Fibroblast of skin of back (primary cell): Measurements from ENCODE around the gene ARFGAP2.

Source experiments
- DNase-seq: peaks from one replicate; pipeline ENCODE4 v3.0.0-alpha.2; 2013

Gene ARFGAP2

DNA sequence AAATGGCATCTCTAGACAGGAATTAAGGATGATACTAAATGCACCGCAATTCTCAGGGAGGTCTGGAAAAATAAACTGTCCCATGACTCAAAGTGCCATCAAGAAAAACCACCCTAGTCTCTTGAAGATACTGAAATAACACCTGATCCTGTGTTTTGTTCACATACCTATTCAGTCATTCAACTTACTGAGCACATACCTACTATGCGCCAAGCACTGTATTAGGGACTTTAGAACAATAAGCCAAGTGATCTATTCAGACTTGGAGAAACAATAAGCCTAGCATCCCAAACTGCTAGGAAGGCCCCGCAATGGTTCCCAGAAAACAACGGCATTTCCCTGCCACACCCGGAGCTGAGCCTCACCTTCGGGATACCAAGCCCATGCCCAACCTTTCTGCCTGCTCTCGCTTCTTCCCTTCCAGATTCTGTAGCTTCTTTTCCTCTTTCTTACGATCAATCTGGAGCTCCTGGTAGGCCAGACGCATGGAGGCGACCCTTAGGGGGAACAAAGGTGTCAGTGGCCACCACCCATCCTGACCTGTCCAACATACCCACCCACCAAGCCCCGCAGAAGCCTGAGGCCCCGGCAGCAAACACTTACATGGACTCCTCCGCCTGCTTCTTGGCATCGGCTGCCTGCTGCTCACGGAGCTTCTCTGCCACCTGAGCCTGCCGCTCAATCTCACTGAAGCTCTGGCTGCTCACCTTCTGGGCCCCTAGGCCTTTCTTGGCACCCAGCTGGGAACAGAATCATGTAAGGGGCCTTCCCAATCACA, 5.4 kb downstream of the ARFGAP2 start:
- DNase-seq = no peak

DNA sequence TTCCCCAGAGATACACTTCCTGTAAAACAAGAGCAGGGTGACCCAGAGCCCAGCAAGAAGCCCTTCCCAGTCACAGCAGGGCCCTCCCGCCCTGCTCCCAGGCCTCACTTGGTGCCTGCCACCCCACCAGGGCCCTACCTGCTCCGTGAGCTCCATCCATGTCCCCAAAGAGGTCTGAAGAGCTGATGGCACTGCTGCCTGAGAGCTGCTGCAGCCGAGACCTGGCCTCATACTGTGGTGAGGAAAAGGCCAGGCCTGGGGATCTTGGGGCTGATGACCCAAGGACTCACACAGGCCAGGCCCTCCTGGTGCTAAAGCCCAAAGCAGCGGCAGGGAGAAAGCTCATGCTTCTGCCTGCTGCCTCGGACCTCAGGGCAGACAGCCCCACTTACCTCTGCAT, 10.3 kb downstream of the ARFGAP2 start:
- no peak for DNase-seq

DNA sequence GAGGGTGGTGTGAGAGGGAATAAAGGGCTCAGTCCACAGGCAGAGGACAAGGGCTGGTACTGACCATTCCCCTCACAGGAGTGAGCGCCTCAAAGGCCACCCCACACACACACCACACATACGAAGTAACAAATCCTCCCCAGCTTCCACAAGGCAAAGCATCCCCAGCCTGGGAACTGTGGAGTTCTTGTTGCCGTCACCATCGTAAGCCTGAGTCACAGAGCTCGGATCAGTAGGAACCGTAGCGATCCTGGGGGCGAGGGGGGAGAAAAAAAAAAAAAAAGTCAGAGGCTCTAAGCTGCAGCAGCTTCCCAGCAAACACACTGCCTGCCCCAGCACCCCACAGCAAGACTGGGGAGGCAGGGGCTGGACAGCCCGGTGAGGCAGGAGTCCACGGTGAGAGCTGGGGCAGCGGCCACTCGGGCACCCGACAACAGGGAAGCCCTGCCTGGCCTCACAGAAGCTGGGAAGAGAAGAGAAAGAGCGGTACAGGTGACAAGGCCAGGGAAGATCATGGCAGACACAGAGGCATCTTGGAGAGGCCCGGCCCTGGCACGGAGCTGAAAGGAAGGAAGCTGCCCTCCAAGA, 11.3 kb downstream of the ARFGAP2 start:
- DNase-seq = no peak

DNA sequence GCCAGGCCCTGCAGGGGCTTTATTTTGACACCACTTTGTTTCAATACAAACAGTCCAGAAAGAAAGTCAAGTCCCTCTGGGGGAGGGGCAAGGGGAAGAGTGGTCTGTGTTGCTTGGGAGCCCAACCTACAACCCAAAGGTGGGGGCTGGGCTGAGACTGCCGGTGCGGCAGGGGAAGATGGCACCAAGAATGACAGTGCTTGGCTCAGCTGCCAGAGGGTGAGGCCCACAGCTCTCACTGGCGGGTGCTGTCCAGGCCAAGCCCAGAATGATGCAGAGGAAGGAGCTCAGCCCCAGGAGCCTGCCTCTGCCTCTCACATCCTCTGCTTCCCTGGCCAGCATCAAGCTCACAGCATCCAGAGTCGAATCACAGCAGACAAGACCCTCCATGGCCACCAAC, 12.4 kb downstream of the ARFGAP2 start:
- no peak for DNase-seq

DNA sequence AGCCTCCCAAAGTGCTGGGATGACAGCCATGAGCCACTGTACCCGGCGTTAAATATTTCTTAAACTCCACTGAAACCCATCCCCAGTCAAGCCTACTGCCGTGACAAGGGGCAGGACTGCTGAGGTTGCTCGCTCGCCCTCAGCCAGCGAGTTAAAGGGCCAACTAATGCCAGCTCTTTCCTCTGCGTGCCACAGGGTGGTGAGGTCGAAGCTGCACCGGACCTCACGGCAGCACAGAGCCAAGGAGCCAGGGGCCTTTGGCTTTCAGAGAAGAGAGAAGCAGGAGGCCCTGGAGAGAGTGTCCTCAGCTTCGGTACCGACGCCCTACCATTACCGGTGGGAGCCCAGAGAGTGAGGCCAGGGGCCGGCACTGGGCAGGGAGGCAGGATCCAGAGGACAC, 12.8 kb downstream of the ARFGAP2 start:
- no peak for DNase-seq

DNA sequence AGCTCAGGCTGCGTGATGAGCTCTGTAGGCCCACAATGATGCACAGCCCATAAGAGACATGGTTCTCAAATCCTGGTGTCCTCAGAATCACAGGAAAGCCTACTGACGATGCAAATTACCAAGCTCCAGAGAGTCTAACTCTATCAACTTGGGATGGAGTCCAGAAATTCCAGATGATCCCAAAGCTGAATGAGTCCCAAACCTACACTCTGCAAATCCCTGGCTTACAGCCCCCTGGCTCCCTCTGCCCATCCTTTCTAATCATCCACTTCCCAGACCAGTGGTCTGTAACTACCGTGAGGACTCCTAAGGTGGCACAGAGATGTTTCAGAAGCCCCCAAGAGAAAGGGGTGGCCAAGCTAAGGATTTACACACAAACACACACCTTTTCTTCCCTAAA, 13.5 kb downstream of the ARFGAP2 start:
- DNase-seq = no peak

DNA sequence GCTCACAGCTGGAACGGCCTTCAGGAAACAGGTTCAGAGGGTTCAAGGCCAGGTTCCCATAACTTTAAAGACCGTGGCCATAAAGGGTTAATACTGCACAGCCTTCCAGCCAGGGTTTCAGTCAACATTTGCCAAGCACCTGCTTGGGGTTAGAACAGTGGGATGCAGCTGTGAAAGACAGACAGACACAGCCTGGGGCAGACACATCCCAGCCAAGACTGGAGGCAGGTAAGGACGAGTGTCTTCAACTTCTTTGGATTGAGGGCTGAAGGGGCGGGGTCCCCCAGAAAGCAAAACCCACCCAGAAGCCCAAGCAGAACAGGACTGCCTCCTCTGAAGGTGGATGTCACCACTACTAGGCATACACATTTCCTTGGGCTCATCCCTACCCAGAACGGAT, 14.3 kb downstream of the ARFGAP2 start:
- DNase-seq = no peak

DNA sequence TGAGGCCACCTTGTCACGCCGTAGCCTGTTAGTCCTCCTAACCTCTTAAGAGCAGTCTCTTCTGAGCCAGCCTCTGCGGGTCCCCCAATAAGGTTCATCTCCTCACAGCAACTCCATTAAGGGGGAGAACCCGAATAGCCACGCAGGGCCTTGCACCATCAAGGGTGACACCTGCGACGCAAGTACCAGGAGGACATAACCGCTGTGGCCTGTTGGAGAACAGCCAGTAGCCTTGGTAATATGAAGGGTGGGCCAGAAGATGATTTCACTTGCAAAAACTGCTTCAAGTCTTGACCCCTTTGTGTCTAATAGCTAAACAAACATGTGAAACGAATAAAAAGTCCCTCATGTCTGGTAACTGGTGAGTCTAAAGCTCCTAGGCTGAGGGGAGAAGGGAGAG, 14.8 kb downstream of the ARFGAP2 start:
- no peak for DNase-seq

DNA sequence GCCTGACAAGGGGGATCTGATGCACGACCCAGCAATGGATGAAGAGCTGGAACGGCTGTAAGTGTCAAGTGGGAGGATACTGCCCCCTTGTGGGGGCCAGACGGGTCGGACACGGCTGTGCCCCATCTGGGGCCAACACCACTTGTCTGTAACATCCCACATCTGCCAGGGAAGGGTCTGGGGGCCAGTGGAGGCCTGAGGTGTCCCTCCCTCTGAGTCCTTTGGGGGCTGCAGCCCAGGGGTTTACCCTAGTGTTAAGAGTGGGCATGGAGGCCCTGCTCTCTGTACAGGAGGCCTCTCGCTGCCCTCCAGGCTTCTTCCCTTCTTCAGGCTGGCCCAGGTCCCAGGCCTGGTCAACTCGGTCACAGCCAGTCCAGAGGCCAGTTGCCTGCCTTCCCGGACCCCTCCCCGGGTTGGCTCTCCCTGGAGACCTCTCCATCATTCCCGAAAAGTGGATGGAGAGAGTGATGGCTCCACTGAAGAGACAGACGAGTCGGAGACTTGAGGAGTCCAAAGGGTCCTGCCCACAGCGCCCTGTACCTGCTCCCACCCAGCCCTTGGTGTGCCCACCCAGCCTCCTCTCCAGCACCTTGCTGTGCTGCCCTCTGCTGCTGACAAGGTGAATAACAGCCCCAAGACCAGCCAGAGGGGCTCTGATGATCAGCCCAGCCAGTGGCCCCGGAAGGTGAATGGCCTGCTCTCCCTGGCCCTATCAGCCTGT, 15.4 kb downstream of the ARFGAP2 start:
- peak; percentile 64 for DNase-seq

DNA sequence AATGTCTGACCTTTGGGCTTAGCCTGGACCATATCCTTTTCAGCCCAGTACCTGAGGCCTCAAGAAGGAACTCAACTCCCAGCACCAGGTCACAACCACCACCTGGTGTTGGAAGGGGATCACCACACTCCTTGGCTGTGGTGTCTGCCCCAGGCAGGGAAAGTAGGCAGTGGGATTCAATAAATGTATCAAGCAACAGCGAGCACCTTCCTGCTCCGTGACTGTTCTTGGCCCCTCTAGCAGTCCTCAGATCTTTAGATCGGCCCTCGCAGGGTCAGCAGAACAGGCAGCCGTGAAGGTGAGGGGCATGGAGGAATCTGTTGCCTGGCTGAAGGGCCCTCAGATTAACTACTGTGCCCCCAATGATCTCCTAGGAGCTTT, 15.9 kb downstream of the ARFGAP2 start:
- DNase-seq = no peak

DNA sequence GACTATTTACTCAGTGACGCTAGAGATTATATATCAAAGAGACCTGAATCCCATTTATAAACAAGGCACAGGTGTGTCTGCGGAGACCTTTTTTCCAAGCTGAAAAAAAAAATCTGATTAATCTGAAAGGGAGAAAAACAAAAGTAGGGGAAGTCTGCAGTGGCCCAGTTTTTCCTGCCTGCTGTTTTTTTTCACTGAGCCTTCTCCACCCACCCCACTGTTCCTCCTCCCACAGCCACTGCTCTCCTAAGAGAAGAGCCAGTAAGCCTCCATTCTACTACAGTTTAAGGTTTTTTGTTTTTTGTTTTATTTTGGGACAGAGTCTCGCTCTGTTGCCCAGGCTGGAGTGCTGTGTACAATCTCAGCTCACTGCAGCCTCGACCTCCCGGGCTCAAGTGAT, 18.4 kb downstream of the ARFGAP2 start:
- no peak for DNase-seq

DNA sequence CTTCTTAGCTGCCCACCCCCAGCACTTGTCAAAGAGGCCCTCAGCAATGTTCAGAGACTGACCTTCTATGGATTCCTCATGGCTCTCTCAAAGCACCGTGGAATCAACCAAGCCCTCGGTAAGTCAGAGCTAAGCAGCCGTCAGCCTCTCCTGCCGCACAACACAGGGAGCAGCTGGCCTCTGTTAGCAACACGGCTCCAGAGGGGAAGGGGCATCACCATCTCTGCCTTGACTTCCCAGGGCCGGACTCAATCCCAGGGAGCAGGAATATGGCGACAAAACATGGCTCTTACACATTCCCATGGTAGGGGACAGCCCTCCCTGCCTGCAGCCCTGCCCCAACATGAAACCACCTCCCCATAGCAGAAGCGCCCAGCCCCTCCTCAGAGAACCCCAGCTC, 18.9 kb downstream of the ARFGAP2 start:
- DNase-seq = no peak

DNA sequence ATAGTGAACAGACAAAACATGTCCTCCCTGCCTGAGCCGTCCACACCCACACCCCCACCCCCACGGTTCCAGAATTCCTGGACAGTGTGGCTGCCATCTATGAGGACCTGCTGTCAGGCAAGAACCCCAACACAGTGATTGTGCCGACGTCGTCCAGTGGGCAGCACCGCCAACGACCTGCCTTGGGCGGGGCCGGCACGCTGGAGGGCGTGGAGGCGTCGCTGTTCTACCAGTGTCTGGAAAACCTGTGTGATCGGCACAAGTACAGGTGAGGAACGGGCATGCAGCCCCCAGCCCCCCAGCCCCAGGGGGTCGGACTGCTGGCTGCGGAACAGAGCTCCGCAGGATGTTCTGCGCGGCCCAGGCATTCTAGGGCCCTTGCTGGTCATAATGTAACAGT, 19.7 kb downstream of the ARFGAP2 start:
- DNase-seq = no peak

DNA sequence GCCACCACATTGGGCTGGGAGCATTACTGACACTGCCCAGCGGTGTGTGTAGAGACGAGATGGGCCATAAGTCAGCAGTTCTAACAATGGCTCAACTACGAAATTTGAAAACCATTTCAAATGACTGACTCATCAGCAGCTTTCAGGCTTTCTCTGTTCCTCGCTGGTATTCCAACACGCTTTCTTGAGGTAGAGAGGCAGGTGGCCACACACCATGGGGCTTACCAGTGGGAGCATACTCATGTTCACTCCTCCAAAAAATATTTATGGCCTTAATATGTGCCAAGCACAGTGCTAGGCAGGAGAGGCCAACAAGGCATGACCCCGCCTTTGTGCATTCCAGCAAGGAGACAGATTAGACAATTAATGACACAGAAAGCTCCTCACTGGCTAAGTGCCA, 20.3 kb downstream of the ARFGAP2 start:
- DNase-seq = no peak

DNA sequence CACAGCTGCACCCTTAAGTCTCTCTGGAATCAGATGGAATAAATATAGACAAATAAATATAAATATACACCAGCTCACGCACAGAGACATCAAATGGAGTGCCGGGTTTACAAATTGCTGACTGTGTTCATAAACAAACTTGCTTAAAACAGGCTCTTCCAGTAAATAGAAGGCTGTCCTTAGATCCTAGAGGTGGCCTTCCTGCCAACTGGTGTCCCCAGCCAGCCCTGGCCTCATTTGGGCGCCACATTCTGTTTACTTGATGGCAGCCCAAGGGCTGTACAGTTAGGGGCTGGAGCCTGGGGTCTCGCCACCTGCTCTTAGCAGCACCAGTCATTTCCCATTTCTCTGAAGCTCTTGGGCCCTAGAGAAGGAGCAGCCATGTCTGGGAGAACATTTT, 20.8 kb downstream of the ARFGAP2 start:
- no peak for DNase-seq

DNA sequence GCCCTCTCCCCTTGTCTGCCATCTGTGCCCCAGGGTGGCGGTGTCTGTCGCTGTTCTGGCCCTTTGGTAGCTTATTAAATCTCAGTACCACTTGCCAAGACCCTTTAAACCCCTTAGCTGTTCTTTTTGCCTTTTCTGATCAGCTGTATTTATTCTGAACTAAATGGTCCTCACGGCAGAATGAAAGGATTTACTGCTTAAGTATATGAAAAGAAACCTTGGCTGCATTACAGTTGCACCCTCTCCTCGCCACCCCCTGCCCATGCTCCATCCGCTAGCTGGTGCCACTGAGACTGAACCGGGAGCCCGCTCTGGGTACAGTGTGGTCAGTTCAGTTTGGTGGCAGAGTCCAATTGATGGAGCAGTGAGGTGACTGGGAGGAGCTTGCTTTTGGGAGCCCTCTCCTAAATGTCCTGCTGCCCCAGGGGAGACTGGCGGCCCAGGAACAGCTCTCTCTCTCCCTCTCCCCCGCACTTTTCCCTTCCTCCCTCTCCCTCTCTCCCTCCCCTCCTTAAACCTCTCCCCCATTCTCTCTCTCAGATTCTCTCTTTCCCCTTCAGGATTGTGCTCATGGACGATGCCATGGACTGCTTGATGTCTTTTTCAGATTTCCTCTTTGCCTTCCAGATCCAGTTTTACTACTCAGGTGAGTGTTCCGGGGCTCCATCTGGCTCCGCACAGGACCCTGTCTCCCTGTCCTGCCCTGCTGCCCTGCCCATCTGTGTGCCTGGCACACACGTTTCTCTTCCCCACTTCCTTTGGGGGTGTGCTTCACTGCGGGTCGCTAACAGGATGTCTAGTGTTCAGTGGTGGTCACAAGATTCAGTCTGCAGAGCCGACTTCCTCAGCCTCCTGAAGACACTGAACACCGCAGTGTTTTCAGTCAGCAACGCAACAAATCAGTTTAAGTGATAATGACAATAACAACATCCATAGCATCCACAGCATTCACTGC, 21.8 kb downstream of the ARFGAP2 start:
- DNase-seq = no peak

DNA sequence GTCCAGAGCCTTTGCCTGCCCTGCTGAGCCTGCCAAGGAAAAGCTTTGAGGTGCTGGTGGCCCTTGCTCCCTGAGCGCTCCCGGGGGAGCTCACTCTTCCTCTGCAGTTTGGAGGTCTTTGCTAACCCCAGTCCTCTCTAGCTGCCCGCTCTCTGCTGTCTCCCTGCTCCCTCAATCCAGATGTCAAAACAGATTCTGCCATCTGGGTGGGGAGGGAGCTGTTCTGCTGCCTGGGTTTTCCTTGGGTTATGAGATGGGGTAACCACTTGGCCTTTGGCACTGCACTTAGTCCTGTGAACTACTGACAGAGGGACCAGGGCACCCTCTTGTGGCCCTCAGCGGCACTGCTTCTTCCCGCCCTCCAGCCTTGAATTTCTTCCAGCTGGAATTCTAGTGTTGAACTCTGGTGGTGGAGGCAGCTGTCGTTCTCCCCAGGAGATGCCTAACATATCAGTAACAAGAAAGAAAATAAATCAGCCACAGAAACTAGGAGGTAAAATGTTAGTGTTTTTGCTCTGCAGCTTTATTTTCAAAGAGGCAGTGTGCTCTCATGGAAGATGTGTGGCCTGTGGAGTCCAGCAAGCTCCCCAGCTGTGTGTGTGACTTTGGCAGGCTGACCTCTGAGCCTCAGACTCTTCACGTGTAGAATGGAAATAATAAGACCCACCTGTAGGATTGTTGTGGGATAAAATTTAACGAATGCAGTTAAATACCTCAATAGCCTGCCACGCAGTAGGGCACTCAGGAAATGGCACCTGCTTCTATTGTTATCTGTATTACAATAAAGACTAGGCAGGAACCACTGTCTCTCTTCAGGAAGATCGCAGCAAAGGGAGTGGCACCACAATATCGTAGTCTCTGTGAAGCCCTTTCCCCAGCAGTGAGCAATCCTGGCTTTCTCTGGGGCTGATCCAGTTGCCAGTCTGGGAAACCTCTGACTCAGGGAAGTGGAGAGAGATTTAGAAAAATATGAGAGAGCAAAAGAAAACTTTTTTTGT, 23.4 kb downstream of the ARFGAP2 start:
- peak; percentile 74 for DNase-seq

DNA sequence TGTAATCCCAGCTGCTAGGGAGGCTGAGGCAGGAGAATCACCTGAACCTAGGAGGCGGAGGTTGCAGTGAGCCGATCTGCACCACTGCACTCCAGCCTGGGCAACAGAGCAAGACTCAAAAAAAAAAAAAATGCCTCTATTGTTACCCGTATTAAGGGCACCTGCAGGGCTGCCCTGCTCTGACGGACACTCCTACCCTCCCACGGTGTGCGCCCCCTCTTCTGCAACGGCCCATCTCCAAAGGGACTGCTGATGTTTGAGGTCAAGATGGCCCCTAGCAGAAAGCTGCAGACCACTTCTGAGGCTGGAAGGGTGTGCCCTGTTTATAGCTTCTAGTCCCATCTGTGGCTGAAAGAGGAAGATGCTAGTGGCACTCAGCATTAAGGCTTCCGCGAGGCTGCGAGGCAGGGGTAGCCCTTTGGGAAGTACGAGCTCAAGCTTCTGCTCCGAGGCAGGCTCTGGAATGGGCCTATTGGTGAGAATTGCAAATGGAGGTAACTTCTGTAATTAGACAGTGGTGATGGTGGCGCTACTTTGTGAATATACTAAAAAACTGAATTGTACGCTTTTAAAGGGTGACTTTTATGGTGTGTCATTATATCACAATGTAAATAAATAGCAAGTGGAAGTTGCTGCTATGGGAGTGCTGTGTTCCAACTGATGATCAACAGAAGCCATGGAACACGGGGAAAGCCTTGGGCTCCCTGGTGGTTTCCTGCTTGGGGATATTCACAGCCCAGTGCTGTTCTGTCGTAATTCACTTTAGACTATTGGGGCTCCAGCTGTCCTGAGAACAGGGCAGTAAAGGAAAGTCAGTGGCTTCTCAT, 24.3 kb downstream of the ARFGAP2 start:
- DNase-seq = no peak

DNA sequence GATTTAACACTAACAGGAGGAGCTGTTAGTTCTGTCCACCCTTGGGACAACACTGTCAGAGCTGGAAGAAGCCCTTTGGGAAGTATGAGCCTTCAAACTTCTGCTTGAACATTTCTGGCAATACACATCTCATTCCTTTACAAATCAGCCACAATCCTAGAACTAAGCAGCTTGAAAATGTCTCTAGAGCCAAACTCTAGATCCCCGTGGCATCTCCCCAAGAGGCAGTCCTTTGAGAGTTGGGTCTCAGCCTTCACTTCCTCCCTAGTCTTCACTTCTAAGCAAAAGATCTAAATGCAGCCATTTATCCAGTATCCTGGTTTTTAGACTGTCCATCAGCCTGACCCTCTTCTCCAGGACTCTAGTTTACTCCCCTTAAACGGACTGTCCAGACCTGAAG, 26.9 kb downstream of the ARFGAP2 start:
- DNase-seq = no peak

DNA sequence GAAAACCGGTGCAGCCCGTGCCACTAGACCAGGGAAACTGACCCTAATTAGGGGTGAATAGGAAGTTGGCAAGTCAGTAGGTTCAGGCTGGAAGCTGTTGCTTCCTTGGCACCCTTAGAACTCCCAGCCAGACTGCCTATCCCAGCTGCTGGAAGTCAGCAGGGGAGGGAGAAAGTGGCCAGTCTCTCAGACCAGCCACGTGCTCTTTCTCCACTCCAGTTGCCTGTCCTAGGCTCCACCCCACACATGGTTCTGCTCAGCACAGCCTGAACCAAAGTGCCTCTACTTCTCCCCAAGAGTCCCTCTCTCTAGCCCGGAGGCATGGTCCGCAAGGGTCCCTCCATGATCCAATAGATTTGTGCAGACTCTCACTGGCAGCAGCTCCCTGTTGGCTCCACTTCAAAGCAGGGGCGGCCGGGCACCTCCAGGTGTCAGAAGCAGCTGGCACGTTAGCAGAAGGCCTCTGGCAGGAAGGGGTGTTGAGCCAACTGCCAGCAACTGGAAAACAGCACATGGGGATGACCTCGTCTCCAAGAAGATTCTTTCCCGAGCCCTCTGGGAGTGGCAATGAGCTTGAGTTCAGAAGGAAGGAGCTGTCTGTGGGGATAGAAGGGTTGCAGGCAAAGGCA, 27.7 kb downstream of the ARFGAP2 start:
- no peak for DNase-seq
